Liver (tissue), 3 donors: Measurements from ENCODE around the gene BRD3.

Experiments
- EGR1 ChIP-seq, 2 donors: IDR thresholded peaks; 2 replicates each; pipeline ENCODE4 v1.6.1; 2016 to 2018; ENCODE audit warnings: antibody characterized with exemption in 2 of 2, low read depth in 2 of 2
- JUND ChIP-seq, 2 donors: IDR thresholded peaks; 2 replicates each; pipeline ENCODE4 v1.6.1; 2016; ENCODE audit warnings: antibody characterized with exemption in 2 of 2
- RAD21 ChIP-seq, 2 donors: IDR thresholded peaks; 2 replicates each; pipeline ENCODE4 v1.6.1; 2016; ENCODE audit warnings: antibody characterized with exemption in 2 of 2, mild to moderate bottlenecking in 2 of 2
- SP1 ChIP-seq: IDR thresholded peaks from 2 replicates; pipeline ENCODE4 v1.6.1; 2018; ENCODE audit warnings: antibody characterized with exemption, mild to moderate bottlenecking
- TAF1 ChIP-seq: conservative IDR thresholded peaks from 2 replicates; pipeline ENCODE4 v1.6.1; 2016; ENCODE audit warnings: antibody characterized with exemption, mild to moderate bottlenecking
- YY1 ChIP-seq: IDR thresholded peaks from 2 replicates; pipeline ENCODE4 v1.6.1; 2016; ENCODE audit warnings: antibody characterized with exemption, mild to moderate bottlenecking
- TF ChIP-seq, protein P1 (sequence below): fragments of 150-350 bp; IDR thresholded peaks from 2 replicates; pipeline ENCODE4 v1.5.1; 2017; ENCODE audit warnings: improper control_type of control experiment, low read depth, low read length; ENCODE audit not compliant: missing input control
- TF ChIP-seq, protein P2 (sequence below): IDR thresholded peaks from 2 replicates; pipeline ENCODE4 v1.6.1; 2016; ENCODE audit warnings: antibody characterized with exemption, mild to moderate bottlenecking
- TF ChIP-seq, protein P3 (sequence below): IDR thresholded peaks from 2 replicates; pipeline ENCODE4 v1.6.1; 2016; ENCODE audit warnings: antibody characterized with exemption
- TF ChIP-seq, protein P4 (sequence below): IDR thresholded peaks from 2 replicates; pipeline ENCODE4 v1.6.1; 2016; ENCODE audit warnings: antibody characterized with exemption
- donor health status: healthy.
- donor health status: healthy.

DNA sequence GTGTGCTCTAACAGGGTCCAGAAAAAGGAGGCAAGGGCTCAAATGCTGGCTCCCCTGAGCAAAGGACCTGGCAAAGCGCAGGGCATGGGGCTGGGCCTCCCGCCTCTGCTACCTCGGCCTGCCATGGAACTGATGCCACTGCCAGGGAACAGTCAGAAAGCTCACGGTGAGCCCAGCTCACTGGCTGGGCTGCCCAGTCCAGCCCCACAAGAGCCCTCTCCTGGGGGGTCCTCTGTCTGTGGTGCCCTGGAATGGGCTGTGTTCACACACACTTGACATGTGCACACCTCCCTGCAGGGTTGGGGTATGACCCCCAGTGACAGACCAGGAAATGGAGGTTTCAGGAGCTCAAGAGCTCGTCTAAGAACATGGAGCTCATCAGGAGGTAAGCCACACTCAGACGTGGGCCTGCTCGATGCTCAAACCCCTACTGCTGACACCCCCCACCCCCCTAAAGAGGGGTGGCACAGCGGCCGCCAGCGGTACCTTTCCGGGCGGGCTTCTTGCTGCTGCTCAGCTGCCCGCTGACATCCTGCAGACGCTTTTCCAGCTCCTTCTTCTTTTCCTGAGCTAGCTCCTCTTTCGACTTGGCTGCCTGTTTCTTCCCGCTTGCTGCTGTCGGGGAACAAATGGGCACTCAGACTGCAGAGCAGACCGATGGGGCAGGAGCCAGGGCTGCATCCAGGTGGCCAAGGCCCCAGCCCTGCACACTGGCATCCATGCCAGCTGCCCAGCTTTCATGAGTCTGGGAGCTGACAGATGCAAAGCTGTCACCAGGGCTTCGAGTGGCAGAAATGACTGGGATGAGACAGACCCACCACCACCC is 33.4 kb downstream of the BRD3 start:
- TF ChIP-seq, protein P1, sequence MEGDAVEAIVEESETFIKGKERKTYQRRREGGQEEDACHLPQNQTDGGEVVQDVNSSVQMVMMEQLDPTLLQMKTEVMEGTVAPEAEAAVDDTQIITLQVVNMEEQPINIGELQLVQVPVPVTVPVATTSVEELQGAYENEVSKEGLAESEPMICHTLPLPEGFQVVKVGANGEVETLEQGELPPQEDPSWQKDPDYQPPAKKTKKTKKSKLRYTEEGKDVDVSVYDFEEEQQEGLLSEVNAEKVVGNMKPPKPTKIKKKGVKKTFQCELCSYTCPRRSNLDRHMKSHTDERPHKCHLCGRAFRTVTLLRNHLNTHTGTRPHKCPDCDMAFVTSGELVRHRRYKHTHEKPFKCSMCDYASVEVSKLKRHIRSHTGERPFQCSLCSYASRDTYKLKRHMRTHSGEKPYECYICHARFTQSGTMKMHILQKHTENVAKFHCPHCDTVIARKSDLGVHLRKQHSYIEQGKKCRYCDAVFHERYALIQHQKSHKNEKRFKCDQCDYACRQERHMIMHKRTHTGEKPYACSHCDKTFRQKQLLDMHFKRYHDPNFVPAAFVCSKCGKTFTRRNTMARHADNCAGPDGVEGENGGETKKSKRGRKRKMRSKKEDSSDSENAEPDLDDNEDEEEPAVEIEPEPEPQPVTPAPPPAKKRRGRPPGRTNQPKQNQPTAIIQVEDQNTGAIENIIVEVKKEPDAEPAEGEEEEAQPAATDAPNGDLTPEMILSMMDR: no peak
- TF ChIP-seq SP1 (no peak), RAD21 (IDR thresholded peaks at IDR 0.05) (no peak), EGR1 (IDR thresholded peaks at IDR 0.05; ENCODE audit: low read depth in 2 of 2) (no peak), YY1 (no peak), TAF1 (no peak), JUND (IDR thresholded peaks at IDR 0.05) (no peak)
- TF ChIP-seq, protein P2, sequence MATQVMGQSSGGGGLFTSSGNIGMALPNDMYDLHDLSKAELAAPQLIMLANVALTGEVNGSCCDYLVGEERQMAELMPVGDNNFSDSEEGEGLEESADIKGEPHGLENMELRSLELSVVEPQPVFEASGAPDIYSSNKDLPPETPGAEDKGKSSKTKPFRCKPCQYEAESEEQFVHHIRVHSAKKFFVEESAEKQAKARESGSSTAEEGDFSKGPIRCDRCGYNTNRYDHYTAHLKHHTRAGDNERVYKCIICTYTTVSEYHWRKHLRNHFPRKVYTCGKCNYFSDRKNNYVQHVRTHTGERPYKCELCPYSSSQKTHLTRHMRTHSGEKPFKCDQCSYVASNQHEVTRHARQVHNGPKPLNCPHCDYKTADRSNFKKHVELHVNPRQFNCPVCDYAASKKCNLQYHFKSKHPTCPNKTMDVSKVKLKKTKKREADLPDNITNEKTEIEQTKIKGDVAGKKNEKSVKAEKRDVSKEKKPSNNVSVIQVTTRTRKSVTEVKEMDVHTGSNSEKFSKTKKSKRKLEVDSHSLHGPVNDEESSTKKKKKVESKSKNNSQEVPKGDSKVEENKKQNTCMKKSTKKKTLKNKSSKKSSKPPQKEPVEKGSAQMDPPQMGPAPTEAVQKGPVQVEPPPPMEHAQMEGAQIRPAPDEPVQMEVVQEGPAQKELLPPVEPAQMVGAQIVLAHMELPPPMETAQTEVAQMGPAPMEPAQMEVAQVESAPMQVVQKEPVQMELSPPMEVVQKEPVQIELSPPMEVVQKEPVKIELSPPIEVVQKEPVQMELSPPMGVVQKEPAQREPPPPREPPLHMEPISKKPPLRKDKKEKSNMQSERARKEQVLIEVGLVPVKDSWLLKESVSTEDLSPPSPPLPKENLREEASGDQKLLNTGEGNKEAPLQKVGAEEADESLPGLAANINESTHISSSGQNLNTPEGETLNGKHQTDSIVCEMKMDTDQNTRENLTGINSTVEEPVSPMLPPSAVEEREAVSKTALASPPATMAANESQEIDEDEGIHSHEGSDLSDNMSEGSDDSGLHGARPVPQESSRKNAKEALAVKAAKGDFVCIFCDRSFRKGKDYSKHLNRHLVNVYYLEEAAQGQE: no peak
- TF ChIP-seq, protein P3, sequence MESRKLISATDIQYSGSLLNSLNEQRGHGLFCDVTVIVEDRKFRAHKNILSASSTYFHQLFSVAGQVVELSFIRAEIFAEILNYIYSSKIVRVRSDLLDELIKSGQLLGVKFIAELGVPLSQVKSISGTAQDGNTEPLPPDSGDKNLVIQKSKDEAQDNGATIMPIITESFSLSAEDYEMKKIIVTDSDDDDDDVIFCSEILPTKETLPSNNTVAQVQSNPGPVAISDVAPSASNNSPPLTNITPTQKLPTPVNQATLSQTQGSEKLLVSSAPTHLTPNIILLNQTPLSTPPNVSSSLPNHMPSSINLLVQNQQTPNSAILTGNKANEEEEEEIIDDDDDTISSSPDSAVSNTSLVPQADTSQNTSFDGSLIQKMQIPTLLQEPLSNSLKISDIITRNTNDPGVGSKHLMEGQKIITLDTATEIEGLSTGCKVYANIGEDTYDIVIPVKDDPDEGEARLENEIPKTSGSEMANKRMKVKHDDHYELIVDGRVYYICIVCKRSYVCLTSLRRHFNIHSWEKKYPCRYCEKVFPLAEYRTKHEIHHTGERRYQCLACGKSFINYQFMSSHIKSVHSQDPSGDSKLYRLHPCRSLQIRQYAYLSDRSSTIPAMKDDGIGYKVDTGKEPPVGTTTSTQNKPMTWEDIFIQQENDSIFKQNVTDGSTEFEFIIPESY: no peak
- TF ChIP-seq, protein P4, sequence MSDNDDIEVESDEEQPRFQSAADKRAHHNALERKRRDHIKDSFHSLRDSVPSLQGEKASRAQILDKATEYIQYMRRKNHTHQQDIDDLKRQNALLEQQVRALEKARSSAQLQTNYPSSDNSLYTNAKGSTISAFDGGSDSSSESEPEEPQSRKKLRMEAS: no peak
